Loucy (cell line): ENCODE results near the gene CDC73.

Source experiments
- H2AFZ ChIP-seq: fragments of 200-600 bp; sonication (generic); 2 replicates; pipeline ENCODE4 v1.6.0; 2016; ENCODE audit warnings: antibody characterized with exemption, mild to moderate bottlenecking, low read length, moderate library complexity
- H3F3A ChIP-seq: fragments of 200-600 bp; 2 replicates; pipeline ENCODE4 v1.6.0; 2016; ENCODE audit warnings: antibody characterized with exemption, low read depth, mild to moderate bottlenecking
- H3K27me3 ChIP-seq: fragments of 200-600 bp; sonication (generic); 2 replicates; pipeline ENCODE4 v1.6.1; 2014; ENCODE audit warnings: low read length, mild to moderate bottlenecking; ENCODE audit not compliant: insufficient read depth, poor library complexity, severe bottlenecking
- H3K36me3 ChIP-seq: fragments of 200-600 bp; sonication (generic); 2 replicates; pipeline ENCODE4 v1.6.1; 2016; ENCODE audit warnings: low read length; ENCODE audit not compliant: insufficient read depth
- H3K4me1 ChIP-seq: fragments of 200-600 bp; sonication (generic); 2 replicates; pipeline ENCODE4 v1.5.1; 2014; ENCODE audit warnings: low read length, mild to moderate bottlenecking; ENCODE audit not compliant: insufficient read depth, poor library complexity, severe bottlenecking
- H3K4me2 ChIP-seq: fragments of 200-600 bp; sonication (generic); 2 replicates; pipeline ENCODE4 v1.6.0; 2014; ENCODE audit warnings: antibody characterized with exemption, low read length, low read depth, mild to moderate bottlenecking; ENCODE audit not compliant: poor library complexity, severe bottlenecking
- H3K4me3 ChIP-seq: fragments of 200-600 bp; sonication (generic); 2 replicates; pipeline ENCODE4 v1.5.1; 2014; ENCODE audit warnings: low read length, mild to moderate bottlenecking, mixed read lengths; ENCODE audit not compliant: poor library complexity, severe bottlenecking
- H3K79me2 ChIP-seq: fragments of 200-600 bp; sonication (generic); 2 replicates; pipeline ENCODE4 v1.6.1; 2014; ENCODE audit warnings: low read length; ENCODE audit not compliant: insufficient read depth
- H3K9ac ChIP-seq: fragments of 200-600 bp; sonication (generic); 2 replicates; pipeline ENCODE4 v1.6.0; 2014; ENCODE audit warnings: mild to moderate bottlenecking, low read depth, low read length, moderate library complexity; ENCODE audit not compliant: poor library complexity, severe bottlenecking
- H3K9me2 ChIP-seq: fragments of 200-600 bp; sonication (generic); replicated peaks from 2 replicates; pipeline ENCODE4 v1.6.1; 2016; ENCODE audit warnings: low read depth, low read length, mixed read lengths
- H3K9me3 ChIP-seq: fragments of 200-600 bp; sonication (generic); 2 replicates; pipeline ENCODE4 v1.6.1; 2014; ENCODE audit warnings: mild to moderate bottlenecking, antibody characterized with exemption, low read length, low read depth; ENCODE audit not compliant: insufficient read depth
- H4K20me1 ChIP-seq: fragments of 200-600 bp; sonication (generic); 2 replicates; pipeline ENCODE4 v1.6.0; 2014; ENCODE audit warnings: antibody characterized with exemption, low read length, mild to moderate bottlenecking; ENCODE audit not compliant: insufficient read depth, poor library complexity, severe bottlenecking
- CTCF ChIP-seq: fragments of 200-600 bp; sonication (generic); conservative IDR thresholded peaks from 2 replicates; pipeline ENCODE4 v1.5.1; 2014; ENCODE audit warnings: mild to moderate bottlenecking, antibody characterized with exemption, low read length
- EZH2phosphoT487 ChIP-seq: fragments of 200-600 bp; IDR thresholded peaks from 2 replicates; pipeline ENCODE4 v1.6.1; 2018; ENCODE audit warnings: antibody characterized with exemption, mild to moderate bottlenecking, moderate library complexity, borderline replicate concordance

The CDC73 gene

GRCh38 chr1:193087893-193088292 lies 33.9 kb upstream of the CDC73 start:
- no peaks in the 10 kb centered on the region for H3K9me3 ChIP-seq
- no peaks in the 10 kb centered on the region for H3K27me3 ChIP-seq
- H3K9me2 ChIP-seq, result no peaks in the 10 kb centered on the region
- H3K36me3 ChIP-seq, result peaks cover 35% of the 10 kb centered on the region; the same call in 1 of the 2 replicates
- no peaks in the 10 kb centered on the region for H3K4me1 ChIP-seq
- H3K4me2 ChIP-seq, result no peak overlapping the region
- H3F3A ChIP-seq, result no peaks in the 10 kb centered on the region
- H4K20me1 ChIP-seq, result peaks cover 3% of the 10 kb centered on the region
- no peak overlapping the region for H3K4me3 ChIP-seq
- H2AFZ ChIP-seq, result no peak overlapping the region
- TF ChIP-seq EZH2phosphoT487, result no peak
- TF ChIP-seq CTCF, result no peak
- no peak overlapping the region for H3K9ac ChIP-seq
- H3K79me2 ChIP-seq, result no peaks in the 10 kb centered on the region

DNA sequence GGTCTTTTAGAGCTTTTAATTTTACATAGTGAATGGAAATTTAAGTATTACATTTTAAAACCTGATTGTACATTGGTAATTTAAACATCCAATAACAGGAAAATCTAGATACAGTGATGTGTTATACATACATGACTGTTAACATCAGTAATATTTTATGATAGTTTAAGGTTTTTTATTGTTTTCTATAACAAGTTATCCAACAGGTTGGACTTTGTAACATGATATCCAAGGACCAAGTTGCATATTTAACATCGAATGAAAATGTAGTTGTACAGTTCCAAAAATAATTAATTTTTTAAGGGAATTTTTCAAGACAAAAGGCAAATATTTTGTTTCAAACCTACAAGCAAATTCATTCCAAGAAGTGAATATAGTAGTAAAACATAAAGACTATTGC lies 31.0 kb upstream of the CDC73 start:
- Histone ChIP-seq H3K4me3 (no peak overlapping the region), H3K9me2 (no peaks in the 10 kb centered on the region), H3F3A (no peaks in the 10 kb centered on the region), H3K4me1 (no peaks in the 10 kb centered on the region), H3K9ac (no peak overlapping the region), H3K79me2 (no peaks in the 10 kb centered on the region), H4K20me1 (no peaks in the 10 kb centered on the region), H3K27me3 (no peaks in the 10 kb centered on the region), H3K4me2 (no peak overlapping the region), H2AFZ (no peak overlapping the region), H3K36me3 (peaks cover 16% of the 10 kb centered on the region; the same call in 1 of the 2 replicates), H3K9me3 (no peaks in the 10 kb centered on the region)
- TF ChIP-seq CTCF (no peak), EZH2phosphoT487 (no peak)

DNA sequence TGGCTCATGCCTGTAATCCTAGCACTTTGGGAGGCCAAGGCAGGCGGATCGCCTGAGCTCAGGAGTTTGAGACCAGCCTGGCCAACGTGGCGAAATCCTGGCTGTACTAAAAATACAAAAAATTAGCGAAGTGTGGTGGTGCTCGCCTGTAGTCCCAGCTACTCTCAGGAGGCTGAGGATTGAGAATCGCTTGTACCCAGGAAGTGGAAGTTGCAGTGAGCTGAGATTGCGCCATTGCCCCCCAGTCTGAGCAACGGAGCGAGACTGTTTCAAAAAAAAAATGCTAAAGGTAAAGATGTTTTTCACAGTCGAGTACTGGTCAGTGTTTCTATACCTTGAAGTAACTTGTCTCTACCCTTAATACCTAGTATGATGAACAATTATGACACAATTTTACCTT lies 27.7 kb upstream of the CDC73 start:
- H3K9me2 ChIP-seq, result no peaks in the 10 kb centered on the region

More for the DNA sequence above, 27.7 kb upstream of the CDC73 start:
- H2AFZ ChIP-seq, result no peak overlapping the region
- H3K27me3 ChIP-seq, result no peaks in the 10 kb centered on the region
- H3K4me3 ChIP-seq, result no peak overlapping the region
- H3K79me2 ChIP-seq, result no peaks in the 10 kb centered on the region
- H3K9me3 ChIP-seq, result no peaks in the 10 kb centered on the region
- TF ChIP-seq CTCF (no peak), EZH2phosphoT487 (no peak)
- no peaks in the 10 kb centered on the region for H3F3A ChIP-seq
- no peak overlapping the region for H3K9ac ChIP-seq
- peaks cover 15% of the 10 kb centered on the region; the same call in 1 of the 2 replicates for H3K36me3 ChIP-seq
- H3K4me2 ChIP-seq, result no peak overlapping the region
- no peaks in the 10 kb centered on the region for H3K4me1 ChIP-seq
- no peaks in the 10 kb centered on the region for H4K20me1 ChIP-seq
